HL-60 (cell line): ENCODE results near the gene RFC4.
A peak's percentile ranks its signal among the peaks of the same experiment; 100 is the strongest.

Experiments
- DNase-seq, 2 experiments: peaks; one replicate each; pipeline ENCODE4 v3.0.0-alpha.2; 2010 to 2020; ENCODE audit warnings: low read depth in 1 of 2, low spot score in 1 of 2
- H3K27ac ChIP-seq: fragments of 250-450 bp; sonication (Bioruptor Pico); replicated peaks from 2 replicates; pipeline ENCODE4 v1.5.1; 2020; ENCODE audit warnings: mild to moderate bottlenecking, moderate library complexity
- H3K27me3 ChIP-seq: fragments of 250-450 bp; sonication (Bioruptor Pico); 2 replicates; pipeline ENCODE4 v1.5.1; 2021; ENCODE audit warnings: mild to moderate bottlenecking, moderate library complexity; ENCODE audit not compliant: insufficient read depth, poor library complexity, severe bottlenecking
- H3K4me3 ChIP-seq: replicated peaks from 2 replicates; pipeline ENCODE4 v1.5.1; 2011; ENCODE audit warnings: mild to moderate bottlenecking, control low read depth, low read length; ENCODE audit not compliant: insufficient read depth
- CTCF ChIP-seq: IDR thresholded peaks from one replicate; pipeline ENCODE4 v1.5.1; 2011; ENCODE audit warnings: low read length, control low read depth, inconsistent platforms; ENCODE audit not compliant: insufficient read depth
- GABPA ChIP-seq: IDR thresholded peaks from 2 replicates; pipeline ENCODE4 v1.6.1; 2012; ENCODE audit warnings: low read depth
- POLR2AphosphoS5 ChIP-seq: IDR thresholded peaks from 2 replicates; pipeline ENCODE4 v1.6.1; 2012; ENCODE audit warnings: low read depth
- REST ChIP-seq: IDR thresholded peaks from 2 replicates; pipeline ENCODE4 v1.6.1; 2012; ENCODE audit warnings: low read depth; ENCODE audit not compliant: insufficient replicate concordance
- SPI1 ChIP-seq: IDR thresholded peaks from 2 replicates; pipeline ENCODE4 v1.6.1; 2012; ENCODE audit warnings: low read depth, mild to moderate bottlenecking, borderline replicate concordance

The RFC4 gene

GRCh38 chr3:186779204-186779603 is 27.1 kb downstream of the RFC4 start:
- Histone ChIP-seq H3K4me3 (no peak overlapping the region), H3K27me3 (no peaks in the 10 kb centered on the region), H3K27ac (no peak overlapping the region)
- no peak for DNase-seq
- TF ChIP-seq GABPA (no peak), REST (no peak), POLR2AphosphoS5 (no peak), SPI1 (no peak), CTCF (no peak)

GRCh38 chr3:186775999-186776398 is 30.3 kb downstream of the RFC4 start:
- no peak overlapping the region for H3K4me3 ChIP-seq
- no peak overlapping the region for H3K27ac ChIP-seq
- DNase-seq, result no peak
- H3K27me3 ChIP-seq, result no peaks in the 10 kb centered on the region
- TF ChIP-seq SPI1, result no peak
- no peak for TF ChIP-seq GABPA
- TF ChIP-seq POLR2AphosphoS5, result no peak

- Histone ChIP-seq H3K4me3 (peak overlapping the region; percentile 38), H3K27me3 (no peaks in the 10 kb centered on the region), H3K27ac (peak overlapping the region; percentile 52)
- peak; percentile 82 to 83 for DNase-seq
- TF ChIP-seq CTCF (no peak), POLR2AphosphoS5 (peak; percentile 71), SPI1 (0 out of 2 replicates have a peak, but pooled peaks have one; percentile 0)
These were observed 33.4 kb downstream of the RFC4 start for GRCh38 chr3:186772701-186773417.

GRCh38 chr3:186772281-186772694 is 34.0 kb downstream of the RFC4 start:
- DNase-seq, result no peak
- Histone ChIP-seq H3K27me3 (no peaks in the 10 kb centered on the region), H3K4me3 (peak overlapping the region; percentile 38), H3K27ac (peak overlapping the region; percentile 52; the same call in 1 of the 2 replicates)
- TF ChIP-seq CTCF, result no peak
- no peak for TF ChIP-seq REST
- no peak for TF ChIP-seq POLR2AphosphoS5
- no peak for TF ChIP-seq GABPA
- no peak for TF ChIP-seq SPI1
